ENCODE data around the gene TRABD2B. TPM values are rescaled to one million over a fixed set of nuclear protein-coding genes. Genes with fewer than 3 reads are reported as not detected.

Gene TRABD2B
- total RNA-seq, 3 donors from 2014 or later (not counting 1 experiment from before 2014, with no cell fraction given) = not detected

- TF ChIP-seq CTCF (IDR thresholded peaks at IDR 0.05) = no peak
- H3K4me3 Mint-ChIP-seq = no peak overlapping the region
- Histone ChIP-seq H3K27ac (ENCODE audit: low read length) (no peak overlapping the region), H3K9me3 (ENCODE audit: control insufficient read depth, insufficient read depth, low read length) (no peaks in the 10 kb centered on the region), H3K4me1 (ENCODE audit: control insufficient read depth, insufficient read depth, low read length) (no peaks in the 10 kb centered on the region), H3K36me3 (ENCODE audit: control insufficient read depth, insufficient read depth, low read length) (no peaks in the 10 kb centered on the region), H3K27me3 (ENCODE audit: control insufficient read depth, insufficient read depth, low read length) (no peaks in the 10 kb centered on the region), H3K4me3 (ENCODE audit: low read length) (no peak overlapping the region)
- H3K36me3 Mint-ChIP-seq = no peaks in the 10 kb centered on the region
- no peaks in the 10 kb centered on the region for H3K4me1 Mint-ChIP-seq
- H3K27ac Mint-ChIP-seq = no peak overlapping the region
- DNase-seq (no peak), ATAC-seq (no peak)
- H3K27me3 Mint-ChIP-seq (ENCODE audit: low read depth in 2 of 2) = peaks cover 0 to 34% of the 10 kb centered on the region in 2 donors
- intact Hi-C loops (cut with micrococcal nuclease) = no loop called here
- H3K9me3 Mint-ChIP-seq = peaks cover 0 to 2% of the 10 kb centered on the region in 2 donors
- WGBS (ENCODE audit: insufficient coverage) = 100% methylated on average over 1 of the region's 2 CpGs
Measured at GRCh38 chr1:47835409-47835808, 161.8 kb downstream of the TRABD2B start.

- no peaks in the 10 kb centered on the region for H3K27me3 ChIP-seq (ENCODE audit: control insufficient read depth, insufficient read depth, low read length)
- H3K9me3 Mint-ChIP-seq = peaks cover 0 to 2% of the 10 kb centered on the region in 2 donors
- no peak overlapping the region for H3K27ac Mint-ChIP-seq
- peaks cover 0 to 43% of the 10 kb centered on the region in 2 donors for H3K27me3 Mint-ChIP-seq (ENCODE audit: low read depth in 2 of 2)
- no peaks in the 10 kb centered on the region for H3K9me3 ChIP-seq (ENCODE audit: control insufficient read depth, insufficient read depth, low read length)
- no peaks in the 10 kb centered on the region for H3K4me1 Mint-ChIP-seq
- no peaks in the 10 kb centered on the region for H3K36me3 Mint-ChIP-seq
- WGBS (ENCODE audit: insufficient coverage) = 80% methylated on average over 1 of the region's 3 CpGs
- ATAC-seq (no peak), DNase-seq (no peak)
- H3K27ac ChIP-seq (ENCODE audit: low read length) = no peak overlapping the region
- H3K4me3 Mint-ChIP-seq = no peak overlapping the region
- no peak overlapping the region for H3K4me3 ChIP-seq (ENCODE audit: low read length)
- H3K36me3 ChIP-seq (ENCODE audit: control insufficient read depth, insufficient read depth, low read length) = no peaks in the 10 kb centered on the region
- TF ChIP-seq CTCF (IDR thresholded peaks at IDR 0.05) = no peak
- intact Hi-C loops (cut with micrococcal nuclease) = no loop called here
- no peaks in the 10 kb centered on the region for H3K4me1 ChIP-seq (ENCODE audit: control insufficient read depth, insufficient read depth, low read length)
Measured at GRCh38 chr1:47834326-47834725, 162.9 kb downstream of the TRABD2B start.

DNA sequence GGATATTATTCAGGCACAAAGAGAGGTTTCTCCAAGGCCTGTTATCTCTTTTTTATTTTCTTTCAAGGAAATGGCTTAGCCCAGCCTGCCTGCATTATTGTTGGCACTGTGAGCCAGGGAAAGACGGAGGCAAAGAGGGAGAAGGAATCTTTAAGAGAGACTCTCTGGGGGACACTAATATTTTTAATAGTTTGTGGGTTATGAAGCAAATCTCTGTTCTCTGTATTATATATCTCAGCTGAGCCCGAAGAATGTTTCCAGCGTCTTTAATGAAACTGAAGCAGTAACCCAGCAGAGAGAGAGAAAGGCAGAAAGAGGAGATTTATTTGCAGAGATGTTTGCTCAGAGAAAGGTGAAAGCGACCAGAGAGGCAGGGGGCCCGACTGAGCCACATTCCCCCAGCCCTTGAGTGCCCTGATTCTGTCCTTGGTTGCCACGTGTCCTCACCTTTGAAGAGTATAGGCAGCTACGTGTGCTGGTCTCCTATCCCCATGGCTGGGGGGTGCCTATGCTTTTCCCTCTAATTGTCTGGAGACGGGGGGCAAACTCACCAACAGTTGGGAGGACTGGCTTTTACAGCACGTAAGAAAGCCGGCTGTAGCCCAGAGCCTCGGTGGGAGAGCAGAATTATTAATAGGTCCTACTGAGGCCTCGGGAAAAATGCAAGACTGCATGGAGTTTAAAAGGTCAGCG, 166.4 kb downstream of the TRABD2B start:
- no peak overlapping the region for H3K4me3 ChIP-seq (ENCODE audit: low read length)
- Mint-ChIP-seq H3K4me1 (no peaks in the 10 kb centered on the region), H3K36me3 (no peaks in the 10 kb centered on the region), H3K27ac (no peak overlapping the region), H3K27me3 (ENCODE audit: low read depth in 2 of 2) (peaks cover 0 to 44% of the 10 kb centered on the region in 2 donors), H3K4me3 (no peak overlapping the region), H3K9me3 (peaks cover 0 to 2% of the 10 kb centered on the region in 2 donors)
- H3K27ac ChIP-seq (ENCODE audit: low read length) = no peak overlapping the region
- WGBS (ENCODE audit: insufficient coverage) = 81% methylated on average over 13 of the region's 13 CpGs
- no peak for ATAC-seq
- intact Hi-C loops (cut with micrococcal nuclease) = no loop called here
- no peaks in the 10 kb centered on the region for H3K27me3 ChIP-seq (ENCODE audit: control insufficient read depth, insufficient read depth, low read length)
- H3K9me3 ChIP-seq (ENCODE audit: control insufficient read depth, insufficient read depth, low read length) = no peaks in the 10 kb centered on the region
- no peaks in the 10 kb centered on the region for H3K4me1 ChIP-seq (ENCODE audit: control insufficient read depth, insufficient read depth, low read length)
- DNase-seq = no peak
- no peaks in the 10 kb centered on the region for H3K36me3 ChIP-seq (ENCODE audit: control insufficient read depth, insufficient read depth, low read length)
- no peak for TF ChIP-seq CTCF (IDR thresholded peaks at IDR 0.05)

DNA sequence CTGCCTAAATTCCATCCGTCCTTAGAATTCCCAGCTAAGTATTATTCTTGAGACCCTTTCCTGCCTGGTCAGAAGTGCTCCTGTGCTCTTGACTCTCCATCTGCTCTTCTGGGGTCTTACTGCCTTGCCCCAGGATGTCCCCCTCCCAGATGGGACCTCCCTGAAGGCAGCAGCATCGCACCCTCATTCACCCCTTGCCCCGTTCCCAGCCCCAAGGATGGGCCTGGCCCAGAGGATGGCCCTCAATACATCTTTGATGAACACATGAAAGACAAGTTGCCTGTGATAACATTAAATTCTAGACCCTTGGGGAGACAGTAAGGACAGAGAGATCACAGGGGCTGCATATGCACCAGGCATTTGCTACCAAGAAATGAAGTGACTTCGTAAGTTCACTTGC, 167.2 kb downstream of the TRABD2B start:
- Histone ChIP-seq H3K36me3 (ENCODE audit: control insufficient read depth, insufficient read depth, low read length) (no peaks in the 10 kb centered on the region), H3K27ac (ENCODE audit: low read length) (no peak overlapping the region), H3K9me3 (ENCODE audit: control insufficient read depth, insufficient read depth, low read length) (no peaks in the 10 kb centered on the region), H3K4me3 (ENCODE audit: low read length) (no peak overlapping the region), H3K27me3 (ENCODE audit: control insufficient read depth, insufficient read depth, low read length) (no peaks in the 10 kb centered on the region), H3K4me1 (ENCODE audit: control insufficient read depth, insufficient read depth, low read length) (no peaks in the 10 kb centered on the region)
- intact Hi-C loops (cut with micrococcal nuclease) = no loop called here
- Mint-ChIP-seq H3K4me1 (no peaks in the 10 kb centered on the region), H3K27me3 (ENCODE audit: low read depth in 2 of 2) (peaks cover 0 to 36% of the 10 kb centered on the region in 2 donors), H3K9me3 (no peaks in the 10 kb centered on the region), H3K4me3 (no peak overlapping the region), H3K36me3 (no peaks in the 10 kb centered on the region), H3K27ac (no peak overlapping the region)
- DNase-seq (no peak), ATAC-seq (no peak)
- no peak for TF ChIP-seq CTCF (IDR thresholded peaks at IDR 0.05)
- 68% methylated on average over 4 of the region's 4 CpGs for WGBS (ENCODE audit: insufficient coverage)

Data from natural killer cell (primary cell).